HCT116 (cell line): ENCODE data around the gene WDR72. TPM values are rescaled to one million over a fixed set of nuclear protein-coding genes. Genes with fewer than 3 reads are reported as not detected.

ENCODE experiments used
- ATAC-seq: fragments of 200-7000 bp; cut with Tn5 transposase; 2 replicates; pipeline ENCODE4 v1.9.1; 2020; ENCODE audit warnings: mild to moderate bottlenecking, moderate library complexity
- BruUV-seq: library from RNA; stranded (reverse); fragments of 400-500 nt; replicated peaks from 2 replicates; lab custom pipeline; 2021; lab: Mats Ljungman, UMichigan
- CTCF ChIA-PET: fragments of 300-600 bp; sonication (Branson Sonifier 250); formaldehyde crosslinking; loops from one replicate; lab custom pipeline; 2021; ENCODE audit warnings: antibody characterized with exemption; lab: Charles Lee
- POLR2A ChIA-PET: fragments of 300-600, 350-600 bp; sonication (Branson Sonifier 250); formaldehyde crosslinking; loops from one replicate; lab custom pipeline; 2021; ENCODE audit warnings: antibody characterized with exemption; lab: Charles Lee
- RAD21 ChIA-PET, 2 experiments: fragments of 300-600 bp; sonication (Branson Sonifier 250); formaldehyde crosslinking; loops; one replicate each; lab custom pipeline; 2023; ENCODE audit warnings: low total read pairs in 2 of 2; ENCODE audit not compliant: uncharacterized antibody in 2 of 2, unreplicated experiment in 2 of 2, low non-redundant PET in 1 of 2; lab: Charles Lee
- DNase-seq: peaks from one replicate; pipeline ENCODE4 v3.0.0-alpha.2; 2010; ENCODE audit warnings: low read depth, low spot score
- H2AFZ ChIP-seq: fragments of 200-600 bp; shearing (Covaris generic), sonication (generic); 2 replicates; pipeline ENCODE4 v1.6.1; 2017; ENCODE audit warnings: low read depth, mixed run types, mixed read lengths, antibody characterized with exemption, low read length; ENCODE audit not compliant: poor library complexity, severe bottlenecking
- H3K27ac ChIP-seq: 2 replicates; pipeline ENCODE4 v1.5.1; 2012; ENCODE audit warnings: low read depth, low read length
- H3K27me3 ChIP-seq: fragments of 200-600 bp; sonication (generic); 2 replicates; pipeline ENCODE4 v1.6.1; 2016; ENCODE audit warnings: mixed run types, low read length, mixed read lengths; ENCODE audit not compliant: insufficient read depth
- H3K36me3 ChIP-seq, 2 experiments: fragments of 200-500 bp in 1 of 2; fragments of 200-600 bp in 1 of 2; sonication (Bioruptor generic) in 1 of 2; sonication (generic) in 1 of 2; 2 replicates each; pipeline versions ENCODE4 v1.5.1 to v1.6.1; 2014 to 2016; ENCODE audit warnings: low read length in 2 of 2, inconsistent platforms in 1 of 2, mixed read lengths in 1 of 2, mixed run types in 1 of 2; ENCODE audit not compliant: insufficient read depth in 2 of 2, control insufficient read depth in 1 of 2
- H3K4me1 ChIP-seq, 2 experiments: fragments of 200-600 bp in 1 of 2; sonication (generic) in 1 of 2; 2 replicates each; pipeline versions ENCODE4 v1.5.1 to v1.6.1; 2012 to 2017; ENCODE audit warnings: low read length in 2 of 2, inconsistent platforms in 1 of 2, mild to moderate bottlenecking in 1 of 2, mixed read lengths in 1 of 2, mixed run types in 1 of 2, moderate library complexity in 1 of 2; ENCODE audit not compliant: insufficient read depth in 2 of 2, control insufficient read depth in 1 of 2
- H3K4me2 ChIP-seq: fragments of 200-600 bp; sonication (generic); 2 replicates; pipeline ENCODE4 v1.6.1; 2017; ENCODE audit warnings: mixed run types, low read length, mixed read lengths
- H3K4me3 ChIP-seq, 2 experiments: fragments of 200-600 bp in 1 of 2; sonication (generic) in 1 of 2; replicated peaks in 1 of 2; 2 replicates each; pipeline ENCODE4 v1.5.1; 2011 to 2016; ENCODE audit warnings: low read length in 2 of 2, control low read depth in 1 of 2, low read depth in 1 of 2, mild to moderate bottlenecking in 1 of 2, mixed read lengths in 1 of 2, mixed run types in 1 of 2
- H3K79me2 ChIP-seq: fragments of 200-600 bp; sonication (generic); 2 replicates; pipeline ENCODE4 v1.6.1; 2017; ENCODE audit warnings: mild to moderate bottlenecking, mixed run types, low read length, moderate library complexity, mixed read lengths; ENCODE audit not compliant: insufficient read depth
- H3K9ac ChIP-seq: fragments of 200-600 bp; sonication (generic); 2 replicates; pipeline ENCODE4 v1.6.1; 2016; ENCODE audit warnings: low read length, mixed read lengths
- H3K9me2 ChIP-seq: fragments of 200-600 bp; sonication (generic), shearing (Covaris generic); 2 replicates; pipeline ENCODE4 v1.6.1; 2017; ENCODE audit warnings: mixed run types, mild to moderate bottlenecking, moderate library complexity; ENCODE audit not compliant: insufficient read depth
- H3K9me3 ChIP-seq, 2 experiments: fragments of 200-500 bp in 1 of 2; fragments of 200-600 bp in 1 of 2; sonication (Bioruptor generic) in 1 of 2; sonication (generic) in 1 of 2; 2 replicates each; pipeline ENCODE4 v1.6.1; 2014 to 2017; ENCODE audit warnings: low read length in 2 of 2, mixed read lengths in 2 of 2, inconsistent platforms in 1 of 2, low read depth in 1 of 2, mild to moderate bottlenecking in 1 of 2, mixed run types in 1 of 2, moderate library complexity in 1 of 2; ENCODE audit not compliant: control insufficient read depth in 1 of 2, insufficient read depth in 1 of 2
- H4K20me1 ChIP-seq: fragments of 200-600 bp; sonication (generic), shearing (Covaris generic); 2 replicates; pipeline ENCODE4 v1.6.1; 2017; ENCODE audit warnings: mixed run types, mild to moderate bottlenecking, moderate library complexity; ENCODE audit not compliant: insufficient read depth
- CEBPB ChIP-seq: IDR thresholded peaks from 2 replicates; pipeline ENCODE4 v1.6.1; 2012; ENCODE audit warnings: low read depth
- CTCF ChIP-seq, 3 experiments: fragments of 200-600 bp in 1 of 3; sonication (generic) in 1 of 3; IDR thresholded peaks in 2 of 3; conservative IDR thresholded peaks in 1 of 3; 2 replicates each; pipeline ENCODE4 v1.5.1; 2012 to 2017; ENCODE audit warnings: low read depth in 2 of 3, low read length in 2 of 3, antibody characterized with exemption in 1 of 3, borderline replicate concordance in 1 of 3, control low read depth in 1 of 3, mild to moderate bottlenecking in 1 of 3, mixed read lengths in 1 of 3, mixed run types in 1 of 3, moderate library complexity in 1 of 3; ENCODE audit not compliant: insufficient read depth in 1 of 3
- ELF1 ChIP-seq: IDR thresholded peaks from 2 replicates; pipeline ENCODE4 v1.6.1; 2012; ENCODE audit warnings: low read depth, borderline replicate concordance
- JUND ChIP-seq: IDR thresholded peaks from 2 replicates; pipeline ENCODE4 v1.6.1; 2012
- POLR2AphosphoS5 ChIP-seq: IDR thresholded peaks from 2 replicates; pipeline ENCODE4 v1.6.1; 2011; ENCODE audit warnings: mild to moderate bottlenecking, low read depth, low read length, moderate library complexity
- SP1 ChIP-seq: IDR thresholded peaks from 2 replicates; pipeline ENCODE4 v1.6.1; 2012; ENCODE audit warnings: low read depth
- SRF ChIP-seq: IDR thresholded peaks from 2 replicates; pipeline ENCODE4 v1.6.1; 2012; ENCODE audit warnings: low read depth
- TCF7L2 ChIP-seq: IDR thresholded peaks from 2 replicates; pipeline ENCODE4 v1.7.0; 2011; ENCODE audit warnings: borderline replicate concordance, inconsistent platforms; ENCODE audit not compliant: insufficient read depth, insufficient read length; ENCODE audit errors: extremely low read depth
- YY1 ChIP-seq: IDR thresholded peaks from 2 replicates; pipeline ENCODE4 v1.6.1; 2011; ENCODE audit warnings: low read length, low read depth, moderate library complexity, mild to moderate bottlenecking; ENCODE audit not compliant: insufficient replicate concordance; ENCODE audit errors: extremely low read depth
- ZBTB33 ChIP-seq: IDR thresholded peaks from 2 replicates; pipeline ENCODE4 v1.6.1; 2011; ENCODE audit warnings: mild to moderate bottlenecking, low read length, moderate library complexity; ENCODE audit not compliant: insufficient replicate concordance; ENCODE audit errors: extremely low read depth
- ZNF274 ChIP-seq: fragments of 200-500 bp; sonication (Bioruptor generic); IDR thresholded peaks from 2 replicates; pipeline ENCODE4 v1.6.1; 2014; ENCODE audit warnings: mild to moderate bottlenecking, low read depth, low read length, inconsistent platforms
- intact Hi-C: fragments of 100-400 bp; cut with micrococcal nuclease; formaldehyde crosslinking; loops from 2 replicates; pipeline ENCODE4 v1.10.0; 2022
- total RNA-seq: library from RNA; stranded (reverse); gene quantifications from one replicate; pipeline ENCODE4 v1.2.1, GENCODE V29; 2021; ENCODE audit not compliant: unreplicated experiment
- TF ChIP-seq, protein P1 (sequence below): IDR thresholded peaks from 2 replicates; pipeline ENCODE4 v1.6.1; 2012; ENCODE audit warnings: low read depth
- TF ChIP-seq, protein P2 (sequence below): IDR thresholded peaks from 2 replicates; pipeline ENCODE4 v1.6.1; 2012

Gene WDR72
- total RNA-seq, 1 experiment from 2014 or later, result 5.8 TPM

DNA sequence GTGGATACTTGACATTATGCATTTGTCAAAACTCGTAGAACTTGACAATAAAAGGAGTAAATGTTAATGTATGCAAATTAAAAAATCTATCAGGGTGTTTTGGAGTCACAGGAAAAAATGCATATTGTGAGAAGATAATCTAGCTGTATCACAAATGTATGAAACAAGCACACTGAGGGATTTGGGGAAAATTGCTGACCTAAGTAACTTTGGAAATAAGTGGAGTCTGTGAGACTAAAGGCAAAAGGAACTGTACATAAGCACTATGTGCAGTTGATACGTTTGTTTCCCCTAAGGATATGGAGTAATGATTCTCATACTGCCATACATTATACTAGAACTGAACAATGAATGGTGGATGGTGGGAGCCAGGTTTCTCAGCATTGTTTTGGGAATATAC, 43.2 kb upstream of the WDR72 start:
- Histone ChIP-seq H3K4me1 (no peaks in the 10 kb centered on the region), H2AFZ (no peak overlapping the region), H3K4me3 (no peak overlapping the region), H3K79me2 (no peaks in the 10 kb centered on the region), H3K4me2 (no peak overlapping the region), H3K27me3 (no peaks in the 10 kb centered on the region), H3K9me3 (no peaks in the 10 kb centered on the region), H3K9ac (no peak overlapping the region), H3K36me3 (no peaks in the 10 kb centered on the region), H3K9me2 (no peaks in the 10 kb centered on the region), H3K27ac (no peak overlapping the region), H4K20me1 (no peaks in the 10 kb centered on the region)
- ChIA-PET CTCF (no interaction called here), RAD21 (no interaction called here), POLR2A (no interaction called here)
- TF ChIP-seq CEBPB (no peak), JUND (no peak)
- TF ChIP-seq, protein P1, sequence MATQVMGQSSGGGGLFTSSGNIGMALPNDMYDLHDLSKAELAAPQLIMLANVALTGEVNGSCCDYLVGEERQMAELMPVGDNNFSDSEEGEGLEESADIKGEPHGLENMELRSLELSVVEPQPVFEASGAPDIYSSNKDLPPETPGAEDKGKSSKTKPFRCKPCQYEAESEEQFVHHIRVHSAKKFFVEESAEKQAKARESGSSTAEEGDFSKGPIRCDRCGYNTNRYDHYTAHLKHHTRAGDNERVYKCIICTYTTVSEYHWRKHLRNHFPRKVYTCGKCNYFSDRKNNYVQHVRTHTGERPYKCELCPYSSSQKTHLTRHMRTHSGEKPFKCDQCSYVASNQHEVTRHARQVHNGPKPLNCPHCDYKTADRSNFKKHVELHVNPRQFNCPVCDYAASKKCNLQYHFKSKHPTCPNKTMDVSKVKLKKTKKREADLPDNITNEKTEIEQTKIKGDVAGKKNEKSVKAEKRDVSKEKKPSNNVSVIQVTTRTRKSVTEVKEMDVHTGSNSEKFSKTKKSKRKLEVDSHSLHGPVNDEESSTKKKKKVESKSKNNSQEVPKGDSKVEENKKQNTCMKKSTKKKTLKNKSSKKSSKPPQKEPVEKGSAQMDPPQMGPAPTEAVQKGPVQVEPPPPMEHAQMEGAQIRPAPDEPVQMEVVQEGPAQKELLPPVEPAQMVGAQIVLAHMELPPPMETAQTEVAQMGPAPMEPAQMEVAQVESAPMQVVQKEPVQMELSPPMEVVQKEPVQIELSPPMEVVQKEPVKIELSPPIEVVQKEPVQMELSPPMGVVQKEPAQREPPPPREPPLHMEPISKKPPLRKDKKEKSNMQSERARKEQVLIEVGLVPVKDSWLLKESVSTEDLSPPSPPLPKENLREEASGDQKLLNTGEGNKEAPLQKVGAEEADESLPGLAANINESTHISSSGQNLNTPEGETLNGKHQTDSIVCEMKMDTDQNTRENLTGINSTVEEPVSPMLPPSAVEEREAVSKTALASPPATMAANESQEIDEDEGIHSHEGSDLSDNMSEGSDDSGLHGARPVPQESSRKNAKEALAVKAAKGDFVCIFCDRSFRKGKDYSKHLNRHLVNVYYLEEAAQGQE, result no peak
- no TSS peak for BruUV-seq
- no peak for ATAC-seq
- intact Hi-C loops, result no loop called here
- DNase-seq, result no peak

- POLR2A ChIA-PET, result no interaction called here
- intact Hi-C loops, result no loop called here
- TF ChIP-seq TCF7L2 (no peak), POLR2AphosphoS5 (no peak), ELF1 (no peak), SP1 (no peak), ZNF274 (no peak), CTCF (IDR thresholded peaks at IDR 0.05 in 2 of 3, conservative IDR thresholded peaks at IDR 0.05 in 1 of 3; ENCODE audit: borderline replicate concordance in 1 of 3, insufficient read depth in 1 of 3, low read depth in 2 of 3, low read length in 2 of 3) (no peak), ZBTB33 (no peak), SRF (no peak), YY1 (no peak)
- TF ChIP-seq, protein P2, sequence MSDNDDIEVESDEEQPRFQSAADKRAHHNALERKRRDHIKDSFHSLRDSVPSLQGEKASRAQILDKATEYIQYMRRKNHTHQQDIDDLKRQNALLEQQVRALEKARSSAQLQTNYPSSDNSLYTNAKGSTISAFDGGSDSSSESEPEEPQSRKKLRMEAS, result no peak
Observed at GRCh38 chr15:53791581-53791980, 32.1 kb upstream of the WDR72 start.

More at GRCh38 chr15:53791581-53791980, 32.1 kb upstream of the WDR72 start:
- no peak overlapping the region for H3K27ac ChIP-seq
- H3K9me2 ChIP-seq, result no peaks in the 10 kb centered on the region
- DNase-seq, result no peak
- no peaks in the 10 kb centered on the region for H3K36me3 ChIP-seq
- no peak overlapping the region for H3K4me2 ChIP-seq
- no peaks in the 10 kb centered on the region for H3K4me1 ChIP-seq
- H3K79me2 ChIP-seq, result no peaks in the 10 kb centered on the region
- BruUV-seq, result no TSS peak
- ChIA-PET CTCF (no interaction called here), RAD21 (no interaction called here)
- no peaks in the 10 kb centered on the region for H4K20me1 ChIP-seq
- no peak overlapping the region for H3K4me3 ChIP-seq
- peaks cover 4% of the 10 kb centered on the region for H3K27me3 ChIP-seq
- ATAC-seq, result no peak
- H3K9ac ChIP-seq, result no peak overlapping the region
- no peak overlapping the region for H2AFZ ChIP-seq
- no peaks in the 10 kb centered on the region for H3K9me3 ChIP-seq
